ENCODE results near the gene ERGIC1.

ERGIC1 gene

GRCh38 chr5:172828911-172829431, 5.1 kb upstream of the ERGIC1 start:
- no peak for DNase-seq (ENCODE audit: low read depth)

GRCh38 chr5:172830275-172830799, 3.7 kb upstream of the ERGIC1 start:
- no peak for DNase-seq (ENCODE audit: low read depth)

GRCh38 chr5:172830876-172831662, 3.0 kb upstream of the ERGIC1 start:
- DNase-seq (ENCODE audit: low read depth): no peak

GRCh38 chr5:172832383-172833315, 1.4 kb upstream of the ERGIC1 start:
- no peak for DNase-seq (ENCODE audit: low read depth)

GRCh38 chr5:172833372-172833685, 722 bp upstream of the ERGIC1 start:
- no peak for DNase-seq (ENCODE audit: low read depth)

- no peak for DNase-seq (ENCODE audit: low read depth)
Observed at GRCh38 chr5:172834415-172835289, 601 bp downstream of the ERGIC1 start.

GRCh38 chr5:172835290-172835993, 1.4 kb downstream of the ERGIC1 start:
- DNase-seq (ENCODE audit: low read depth): no peak

GRCh38 chr5:172835994-172836356, 1.9 kb downstream of the ERGIC1 start:
- no peak for DNase-seq (ENCODE audit: low read depth)

- no peak for DNase-seq (ENCODE audit: low read depth)
Observed at GRCh38 chr5:172837640-172838039, 3.6 kb downstream of the ERGIC1 start.

GRCh38 chr5:172838151-172838875, 4.3 kb downstream of the ERGIC1 start:
- no peak for DNase-seq (ENCODE audit: low read depth)

- DNase-seq (ENCODE audit: low read depth): no peak
Observed at GRCh38 chr5:172839669-172840431, 5.8 kb downstream of the ERGIC1 start.

GRCh38 chr5:172840432-172841154, 6.5 kb downstream of the ERGIC1 start:
- DNase-seq (ENCODE audit: low read depth): no peak

- no peak for DNase-seq (ENCODE audit: low read depth)
Observed at GRCh38 chr5:172841256-172841655, 7.2 kb downstream of the ERGIC1 start.

GRCh38 chr5:172843825-172844576, 9.9 kb downstream of the ERGIC1 start:
- no peak for DNase-seq (ENCODE audit: low read depth)

- no peak for DNase-seq (ENCODE audit: low read depth)
Observed at GRCh38 chr5:172844577-172844838, 10.5 kb downstream of the ERGIC1 start.

GRCh38 chr5:172845154-172845553, 11.1 kb downstream of the ERGIC1 start:
- no peak for DNase-seq (ENCODE audit: low read depth)

- DNase-seq (ENCODE audit: low read depth): no peak
Observed at GRCh38 chr5:172845576-172845975, 11.5 kb downstream of the ERGIC1 start.

GRCh38 chr5:172846249-172846648, 12.2 kb downstream of the ERGIC1 start:
- no peak for DNase-seq (ENCODE audit: low read depth)

- no peak for DNase-seq (ENCODE audit: low read depth)
Observed at GRCh38 chr5:172846677-172847076, 12.6 kb downstream of the ERGIC1 start.
